PC-9 (cell line): ENCODE data around the gene FCN3. TPM values are rescaled to one million over a fixed set of nuclear protein-coding genes. Genes with fewer than 3 reads are reported as not detected.

Experiments
- BruUV-seq: library from RNA; stranded (reverse); fragments of 400-500 nt; replicated peaks from 2 replicates; lab custom pipeline; 2021; lab: Mats Ljungman, UMichigan
- CTCF ChIA-PET: fragments of 300-600 bp; sonication (Branson Sonifier 250); formaldehyde crosslinking; loops from one replicate; lab custom pipeline; 2022; ENCODE audit warnings: antibody characterized with exemption; lab: Charles Lee
- POLR2A ChIA-PET: fragments of 300-600 bp; sonication (Branson Sonifier 250); formaldehyde crosslinking; loops from one replicate; lab custom pipeline; 2022; ENCODE audit warnings: antibody characterized with exemption; ENCODE audit not compliant: unreplicated experiment; lab: Charles Lee
- DNase-seq, 2 experiments: peaks; one replicate each; pipeline versions ENCODE4 v3.0.0 to v3.0.0-alpha.2; 2015 to 2022; ENCODE audit warnings: mixed read lengths in 1 of 2
- H2AFZ ChIP-seq: fragments of 200-600 bp; sonication (generic); 2 replicates; pipeline ENCODE4 v1.8.1; 2017; ENCODE audit warnings: antibody characterized with exemption
- H3F3A ChIP-seq: fragments of 200-600 bp; sonication (generic); 2 replicates; pipeline ENCODE4 v1.8.1; 2017; ENCODE audit warnings: antibody characterized with exemption, mild to moderate bottlenecking, low read depth; ENCODE audit not compliant: insufficient read depth
- H3K27ac ChIP-seq: fragments of 200-600 bp; sonication (generic); 2 replicates; pipeline ENCODE4 v1.6.1; 2016; ENCODE audit warnings: mixed run types
- H3K27me3 ChIP-seq: fragments of 200-600 bp; sonication (generic); 2 replicates; pipeline ENCODE4 v1.6.1; 2016; ENCODE audit warnings: low read depth, mixed run types; ENCODE audit not compliant: insufficient read depth
- H3K36me3 ChIP-seq: fragments of 200-600 bp; sonication (generic); 2 replicates; pipeline ENCODE4 v1.6.1; 2016; ENCODE audit warnings: low read depth, mixed run types
- H3K4me1 ChIP-seq: fragments of 200-600 bp; sonication (generic); replicated peaks from 2 replicates; pipeline ENCODE4 v1.6.1; 2016; ENCODE audit warnings: mixed run types; ENCODE audit not compliant: insufficient read depth
- H3K4me2 ChIP-seq: fragments of 200-600 bp; sonication (generic); 2 replicates; pipeline ENCODE4 v1.6.1; 2017; ENCODE audit warnings: mixed run types
- H3K4me3 ChIP-seq: fragments of 200-600 bp; sonication (generic); 2 replicates; pipeline ENCODE4 v1.6.1; 2016; ENCODE audit warnings: mixed run types
- H3K79me2 ChIP-seq: fragments of 200-600 bp; sonication (generic); 2 replicates; pipeline ENCODE4 v1.6.1; 2017; ENCODE audit warnings: low read depth, mixed run types
- H3K9me2 ChIP-seq: fragments of 200-600 bp; sonication (generic); 2 replicates; pipeline ENCODE4 v1.8.1; 2017; ENCODE audit warnings: mild to moderate bottlenecking; ENCODE audit not compliant: insufficient read depth
- H3K9me3 ChIP-seq: fragments of 200-600 bp; sonication (generic); 2 replicates; pipeline ENCODE4 v1.8.1; 2016; ENCODE audit warnings: low read depth; ENCODE audit not compliant: insufficient read depth
- H4K20me1 ChIP-seq: fragments of 200-600 bp; sonication (generic); 2 replicates; pipeline ENCODE4 v1.8.1; 2017; ENCODE audit not compliant: insufficient read depth
- EZH2 ChIP-seq: fragments of 200-600 bp; sonication (generic); IDR thresholded peaks from 2 replicates; pipeline ENCODE4 v1.8.0; 2017; ENCODE audit warnings: antibody characterized with exemption, low read depth
- intact Hi-C: fragments of 100-400 bp; cut with micrococcal nuclease; formaldehyde crosslinking; loops from one replicate; pipeline ENCODE4 v1.10.0; 2022; ENCODE audit not compliant: unreplicated experiment
- total RNA-seq: library from RNA; stranded (reverse); gene quantifications from 2 replicates; pipeline ENCODE4 v1.2.3, GENCODE V29; 2021
- TF ChIP-seq, protein P1 (sequence below): fragments of 200-600 bp; sonication (generic); conservative IDR thresholded peaks from 2 replicates; pipeline ENCODE4 v1.6.1; 2017; ENCODE audit warnings: mixed run types, antibody characterized with exemption, mild to moderate bottlenecking, moderate library complexity

The FCN3 gene
- total RNA-seq, 1 experiment from 2014 or later, result not detected

DNA sequence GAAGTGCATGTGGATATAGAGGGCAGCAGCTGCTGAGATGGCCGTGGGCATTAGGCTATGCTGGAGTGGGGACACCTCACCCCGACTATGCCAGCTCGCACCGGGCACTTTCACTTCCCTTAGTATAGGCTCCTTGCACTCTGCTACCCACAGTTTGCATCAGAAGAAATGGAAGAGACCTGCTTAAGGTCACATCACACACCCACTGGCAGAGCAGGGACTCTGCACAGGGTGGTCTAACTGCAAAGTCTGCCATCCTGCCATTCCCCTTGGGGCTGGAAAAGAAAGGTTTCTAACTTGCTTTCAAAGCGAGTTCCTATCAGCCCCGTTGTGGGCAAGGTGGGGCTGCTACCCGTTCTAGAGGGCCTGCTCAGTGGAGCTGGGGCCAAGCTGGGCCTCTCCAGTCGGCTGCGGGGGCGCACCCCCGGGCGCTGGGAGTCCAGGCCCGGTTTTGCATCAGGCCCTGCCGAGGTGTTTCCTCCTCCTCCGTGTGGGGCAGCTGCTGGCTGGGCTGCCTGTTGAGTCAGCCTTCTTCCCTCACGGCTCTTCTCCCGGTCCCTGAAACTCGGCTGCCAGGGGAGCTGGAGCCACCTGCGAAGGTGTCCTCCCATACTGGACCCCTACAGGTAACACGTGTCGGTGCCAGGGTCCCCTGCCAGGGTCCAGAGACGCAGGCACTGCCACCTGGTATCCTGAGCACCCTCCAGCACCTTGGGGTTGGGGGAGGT, 32.9 kb downstream of the FCN3 start, which contains the start of gene SYTL1:
TSS of gene SYTL1 (plus strand) at position 498 of the 728 bp plus-strand sequence. CDS start 3,313 bp downstream, outside the sequence.
- H3K4me2 ChIP-seq, result peak within 1 kb of the TSS; percentile 97
- H2AFZ ChIP-seq, result peak within 1 kb of the TSS; percentile 72; the same call in 1 of the 2 replicates
- peak; percentile 64 to 82 for DNase-seq
- POLR2A ChIA-PET, result interaction anchor here (0.6 to 0.7 kb wide), 3 partner anchors 20 to 25 kb away, joined by 3 to 7 read pairs (median 4); partner anchors contain the start of gene MAP3K6
- no peak for TF ChIP-seq EZH2
- TF ChIP-seq, protein P1, sequence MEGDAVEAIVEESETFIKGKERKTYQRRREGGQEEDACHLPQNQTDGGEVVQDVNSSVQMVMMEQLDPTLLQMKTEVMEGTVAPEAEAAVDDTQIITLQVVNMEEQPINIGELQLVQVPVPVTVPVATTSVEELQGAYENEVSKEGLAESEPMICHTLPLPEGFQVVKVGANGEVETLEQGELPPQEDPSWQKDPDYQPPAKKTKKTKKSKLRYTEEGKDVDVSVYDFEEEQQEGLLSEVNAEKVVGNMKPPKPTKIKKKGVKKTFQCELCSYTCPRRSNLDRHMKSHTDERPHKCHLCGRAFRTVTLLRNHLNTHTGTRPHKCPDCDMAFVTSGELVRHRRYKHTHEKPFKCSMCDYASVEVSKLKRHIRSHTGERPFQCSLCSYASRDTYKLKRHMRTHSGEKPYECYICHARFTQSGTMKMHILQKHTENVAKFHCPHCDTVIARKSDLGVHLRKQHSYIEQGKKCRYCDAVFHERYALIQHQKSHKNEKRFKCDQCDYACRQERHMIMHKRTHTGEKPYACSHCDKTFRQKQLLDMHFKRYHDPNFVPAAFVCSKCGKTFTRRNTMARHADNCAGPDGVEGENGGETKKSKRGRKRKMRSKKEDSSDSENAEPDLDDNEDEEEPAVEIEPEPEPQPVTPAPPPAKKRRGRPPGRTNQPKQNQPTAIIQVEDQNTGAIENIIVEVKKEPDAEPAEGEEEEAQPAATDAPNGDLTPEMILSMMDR, result no peak
- H3K4me3 ChIP-seq, result peak within 1 kb of the TSS; percentile 70
- no TSS peak for BruUV-seq
- no peaks in the 10 kb centered on the region for H3K36me3 ChIP-seq
- H3K27me3 ChIP-seq, result no peaks in the 10 kb centered on the region
- peaks cover 23% of the 10 kb centered on the region; the same call in 1 of the 2 replicates for H3F3A ChIP-seq
- peak within 1 kb of the TSS; percentile 77 for H3K27ac ChIP-seq
- H3K4me1 ChIP-seq, result peaks cover 24% of the 10 kb centered on the region
- H3K9me3 ChIP-seq, result no peaks in the 10 kb centered on the region
- H3K79me2 ChIP-seq, result no peaks in the 10 kb centered on the region
- intact Hi-C loops, result no loop called here
- CTCF ChIA-PET, result no interaction called here
- no peaks in the 10 kb centered on the region for H3K9me2 ChIP-seq
- no peaks in the 10 kb centered on the region for H4K20me1 ChIP-seq

DNA sequence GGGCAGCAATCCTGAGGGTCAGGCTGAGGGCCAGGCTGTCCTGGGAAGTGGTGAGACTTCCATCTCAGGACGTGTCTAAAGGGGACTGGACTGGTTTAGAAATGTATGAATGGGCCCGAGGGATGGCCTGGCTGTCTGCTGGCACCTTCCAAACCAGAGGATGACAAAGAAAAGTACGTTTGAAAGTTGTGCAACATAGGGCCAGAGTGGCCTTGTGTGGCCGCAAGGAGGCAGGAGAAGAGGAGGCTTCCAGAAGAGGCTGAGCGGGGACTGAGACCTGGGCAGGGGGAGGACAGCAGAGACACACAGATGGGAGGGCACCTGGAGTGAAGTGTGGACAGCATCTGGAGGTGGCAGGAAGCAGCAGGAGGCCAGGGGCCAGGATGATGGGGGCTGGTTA, 35.4 kb downstream of the FCN3 start:
- Histone ChIP-seq H3K4me3 (no peak overlapping the region), H3F3A (peaks cover 23% of the 10 kb centered on the region; the same call in 1 of the 2 replicates), H3K27ac (no peak overlapping the region), H3K4me2 (no peak overlapping the region), H3K36me3 (no peaks in the 10 kb centered on the region), H3K4me1 (peaks cover 24% of the 10 kb centered on the region), H3K9me3 (no peaks in the 10 kb centered on the region), H2AFZ (no peak overlapping the region), H3K9me2 (no peaks in the 10 kb centered on the region), H4K20me1 (no peaks in the 10 kb centered on the region), H3K27me3 (no peaks in the 10 kb centered on the region), H3K79me2 (no peaks in the 10 kb centered on the region)
- CTCF ChIA-PET, result no interaction called here
- intact Hi-C loops, result no loop called here
- no peak for DNase-seq
- no TSS peak for BruUV-seq
- POLR2A ChIA-PET, result no interaction called here
- TF ChIP-seq EZH2, result no peak
- TF ChIP-seq, protein P1, result no peak

DNA sequence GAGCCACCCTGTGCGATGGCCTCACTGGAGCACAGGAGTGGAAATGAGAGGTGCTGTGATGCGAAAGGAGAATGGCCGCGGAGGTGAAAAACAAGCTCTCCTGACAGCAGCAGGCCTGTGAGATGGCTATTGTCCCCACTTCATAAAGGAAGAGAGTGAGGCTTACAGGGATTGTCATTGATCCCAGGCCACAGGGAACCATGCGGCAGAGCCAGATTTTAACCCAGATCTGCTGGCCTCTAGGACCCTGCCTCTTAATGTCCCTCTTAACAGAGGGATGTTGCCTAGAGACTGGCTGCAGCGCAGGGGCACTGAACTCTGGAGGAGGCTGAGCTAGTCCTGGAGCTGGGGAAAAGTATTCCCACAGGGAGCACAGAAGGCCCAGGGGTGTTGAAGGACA, 35.9 kb downstream of the FCN3 start:
- no TSS peak for BruUV-seq
- no peak overlapping the region for H2AFZ ChIP-seq
- H4K20me1 ChIP-seq, result no peaks in the 10 kb centered on the region
- intact Hi-C loops, result no loop called here
- H3K36me3 ChIP-seq, result no peaks in the 10 kb centered on the region
- H3F3A ChIP-seq, result peaks cover 19% of the 10 kb centered on the region; the same call in 1 of the 2 replicates
- DNase-seq, result no peak
- ChIA-PET CTCF (interaction anchor here (0.6 to 0.7 kb wide), 2 partner anchors 9 to 332 kb away, joined by 14 read pairs; no protein-coding TSS in a partner anchor), POLR2A (no interaction called here)
- H3K27me3 ChIP-seq, result no peaks in the 10 kb centered on the region
- no peaks in the 10 kb centered on the region for H3K79me2 ChIP-seq
- H3K4me1 ChIP-seq, result peaks cover 24% of the 10 kb centered on the region
- H3K9me2 ChIP-seq, result no peaks in the 10 kb centered on the region
- H3K4me3 ChIP-seq, result no peak overlapping the region
- no peak overlapping the region for H3K4me2 ChIP-seq
- TF ChIP-seq EZH2, result no peak
- TF ChIP-seq, protein P1, result no peak
- H3K27ac ChIP-seq, result no peak overlapping the region
- no peaks in the 10 kb centered on the region for H3K9me3 ChIP-seq
